Activated CD4-positive, alpha-beta T cell treated with anti-CD3 and anti-CD28 coated beads, Interleukin-2, Interleukin-6, amounts not matched to agents 100 ng/mL and 50 ng/mL, durations not matched to agents 16 hours and 8 hours (primary cell): ENCODE data around the gene ARPC4.

ENCODE experiments used
- DNase-seq: peaks from one replicate; pipeline ENCODE4 v3.0.0-alpha.2; 2020

ARPC4 gene

GRCh38 chr3:9793161-9793781 is 389 bp downstream of the ARPC4 start:
- DNase-seq: peak; percentile 52

- DNase-seq: no peak
Measured at GRCh38 chr3:9794400-9794799, 1.5 kb downstream of the ARPC4 start.

DNA sequence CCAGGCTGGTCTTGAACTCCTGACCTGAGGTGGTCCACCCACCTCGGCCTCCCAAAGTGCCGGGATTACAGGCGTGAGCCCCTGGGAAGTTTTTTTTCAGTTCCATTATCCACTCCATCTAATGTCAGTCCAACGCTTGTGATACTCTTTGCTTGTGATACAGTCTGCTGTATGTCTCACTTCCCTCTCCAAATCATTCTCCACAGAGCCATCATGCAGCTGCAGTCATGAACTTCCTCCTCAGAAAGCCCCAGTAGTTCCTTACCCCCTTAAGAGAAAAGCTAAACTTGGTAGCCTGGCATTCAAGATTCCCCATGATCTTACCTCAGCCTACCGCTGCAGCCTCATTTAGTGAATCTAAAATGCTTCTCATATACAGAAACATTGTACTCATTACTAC is 2.3 kb downstream of the ARPC4 start:
- DNase-seq: no peak

DNA sequence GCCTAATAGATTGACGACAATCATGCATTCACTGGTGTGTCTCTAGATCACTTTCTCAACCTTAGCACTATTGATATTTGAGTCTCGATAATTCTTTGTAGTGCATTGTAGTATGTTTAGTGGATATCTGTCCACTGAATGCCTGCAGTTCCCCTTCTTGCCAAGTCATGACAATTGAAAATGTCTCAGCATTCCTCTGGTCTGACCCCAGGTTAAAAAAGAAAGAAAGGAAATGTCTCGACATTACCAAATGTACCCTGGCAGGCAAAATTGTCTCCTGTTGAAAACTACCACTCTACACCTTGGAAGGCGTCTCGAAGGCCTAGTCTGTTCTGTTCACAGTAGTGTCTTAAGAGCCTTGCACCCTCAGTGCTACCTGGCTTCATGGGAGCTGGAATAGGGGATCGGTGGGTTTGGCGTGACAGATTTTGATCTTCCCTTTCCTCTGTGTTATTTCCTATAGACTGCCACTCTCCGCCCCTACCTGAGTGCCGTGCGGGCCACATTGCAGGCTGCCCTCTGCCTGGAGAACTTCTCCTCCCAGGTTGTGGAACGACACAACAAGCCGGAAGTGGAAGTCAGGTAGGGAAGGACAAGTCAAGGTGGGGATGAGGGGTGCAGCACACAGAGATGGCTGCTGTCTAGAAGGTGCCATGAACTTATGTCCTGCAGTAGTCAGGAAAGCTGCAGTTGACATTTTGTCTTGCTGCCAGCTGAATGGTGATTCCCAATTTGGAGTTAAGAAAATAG is 4.5 kb downstream of the ARPC4 start:
- DNase-seq: no peak

- no peak for DNase-seq
Measured at GRCh38 chr3:9800529-9800928, 7.6 kb downstream of the ARPC4 start.

DNA sequence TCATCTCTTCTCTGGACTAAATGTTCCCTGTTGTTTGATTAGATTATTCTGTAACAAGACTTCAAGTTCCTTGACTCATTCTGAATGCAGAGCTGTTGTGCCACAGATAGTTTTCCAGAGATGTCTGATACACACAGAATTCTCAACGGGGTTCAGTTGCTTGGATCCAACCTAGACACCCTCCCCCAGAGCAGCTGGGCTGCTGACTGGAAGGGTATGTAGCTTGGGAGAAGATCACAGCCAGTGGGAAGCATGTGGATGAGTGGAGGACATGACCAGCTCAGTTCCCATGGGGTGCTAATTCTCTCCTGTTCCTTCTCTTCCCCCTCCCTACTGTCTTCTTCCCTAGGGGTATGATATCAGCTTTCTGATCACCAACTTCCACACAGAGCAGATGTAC is 10.6 kb downstream of the ARPC4 start:
- no peak for DNase-seq

- no peak for DNase-seq
Measured at GRCh38 chr3:9804996-9805395, 12.1 kb downstream of the ARPC4 start.

DNA sequence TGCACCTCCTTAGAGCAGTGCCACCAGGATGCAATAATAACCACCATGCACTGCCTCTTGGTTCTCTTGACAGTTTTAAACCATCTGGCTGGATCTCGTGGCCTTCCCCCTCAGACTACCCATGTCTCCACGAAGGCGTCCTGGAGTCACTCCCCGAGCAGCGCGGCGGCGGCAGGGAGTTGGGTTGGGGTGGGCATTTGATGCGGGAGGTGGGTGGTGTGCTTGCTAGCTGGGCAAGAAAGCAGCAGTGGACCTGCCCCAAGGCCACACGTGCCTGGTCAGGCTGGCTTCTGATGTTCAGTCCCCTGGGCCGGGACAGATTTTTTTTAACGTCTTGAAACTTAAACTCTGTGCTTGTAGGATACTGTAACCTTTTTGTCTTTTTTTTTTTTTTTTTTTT is 13.3 kb downstream of the ARPC4 start:
- no peak for DNase-seq

DNA sequence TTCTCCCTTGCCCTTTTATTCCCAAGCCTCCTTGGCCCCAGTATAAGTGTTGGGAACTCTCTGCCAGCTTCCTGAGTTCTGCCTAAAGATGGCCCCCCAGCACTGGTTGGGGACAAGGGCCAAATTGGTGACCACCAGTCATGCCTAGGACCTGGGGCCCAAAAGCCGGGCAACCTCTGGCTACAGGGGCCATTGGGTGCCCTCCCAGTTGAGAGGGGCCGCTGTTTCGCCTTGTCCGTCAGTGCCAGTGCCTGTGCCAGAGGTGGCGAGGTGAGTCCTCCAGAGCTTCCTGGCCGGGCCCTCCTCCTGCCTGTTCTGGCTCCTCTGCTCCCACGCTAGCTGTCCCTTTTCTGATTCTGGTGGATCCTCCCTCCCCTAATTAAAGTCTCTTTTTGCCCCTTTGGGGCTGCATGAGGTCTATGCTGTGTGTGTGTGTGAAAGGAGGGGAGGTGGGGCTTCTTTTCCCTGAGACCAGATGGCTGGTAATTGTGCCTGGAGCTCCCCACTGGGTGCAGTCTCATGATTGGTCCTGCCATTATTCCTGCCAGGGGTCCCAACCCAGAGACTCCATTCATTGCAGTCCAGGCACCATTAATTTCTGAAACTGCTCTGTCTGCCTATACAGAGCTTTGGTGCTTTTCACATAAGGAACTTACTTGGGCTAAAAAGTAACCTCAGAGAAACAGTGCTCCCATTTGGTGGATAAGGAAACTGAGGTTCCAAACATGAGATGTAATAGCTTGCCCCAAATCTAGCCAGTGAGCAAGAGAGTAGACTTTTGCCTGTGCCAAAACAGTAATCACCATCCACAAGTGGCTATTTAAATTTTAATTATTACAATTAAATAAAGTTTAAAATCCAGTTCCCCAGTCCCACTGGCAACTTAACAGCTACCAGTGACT is 14.1 kb downstream of the ARPC4 start:
- DNase-seq: no peak

DNA sequence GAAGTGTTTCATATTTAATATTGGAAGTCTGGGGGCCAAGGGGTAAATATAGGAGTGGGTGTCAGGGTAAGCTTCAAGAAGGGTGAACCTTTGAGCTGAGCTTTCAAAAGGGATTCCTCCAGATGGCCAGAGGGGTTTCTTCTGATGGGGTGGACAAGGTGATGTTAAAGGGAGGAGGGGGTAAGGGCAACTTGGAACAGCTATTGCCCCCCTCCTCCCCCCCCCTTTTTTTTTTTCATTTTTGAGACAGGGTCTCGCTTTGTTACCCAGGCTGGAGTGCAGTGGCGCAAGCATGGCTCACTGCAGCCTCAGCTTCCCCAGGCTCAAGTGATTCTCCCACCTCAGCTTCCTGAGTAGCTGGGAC is 15.1 kb downstream of the ARPC4 start:
- DNase-seq: no peak

- DNase-seq: peak; percentile 66
Measured at GRCh38 chr3:9808345-9809037, 15.6 kb downstream of the ARPC4 start.

GRCh38 chr3:9809239-9809614 is 16.3 kb downstream of the ARPC4 start:
- DNase-seq: peak; percentile 8

GRCh38 chr3:9809615-9810432 is 16.9 kb downstream of the ARPC4 start, which contains the start of gene TTLL3:
Gene TTLL3 (plus strand): TSS chr3:9810262. CDS start chr3:9810662, 400 bp downstream.
- DNase-seq: peak; percentile 48

DNA sequence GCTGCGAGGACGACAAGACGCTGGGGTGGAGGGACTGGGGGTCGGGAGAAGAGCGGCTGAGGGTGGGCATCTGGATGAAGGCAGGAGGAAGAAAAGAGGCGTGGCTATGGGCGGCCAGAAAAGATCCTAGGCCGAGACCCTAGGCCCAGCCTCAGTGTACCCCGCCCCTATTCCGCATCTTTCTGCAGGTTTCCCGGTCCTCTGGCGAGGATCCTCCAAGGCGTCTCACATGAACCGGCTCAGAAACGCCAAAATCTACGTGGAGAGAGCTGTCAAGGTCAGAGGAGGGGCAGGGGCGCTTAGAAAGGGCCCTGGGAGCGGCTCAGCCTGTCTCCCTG is 17.5 kb downstream of the ARPC4 start:
- no peak for DNase-seq

GRCh38 chr3:9810846-9811245 is 18.0 kb downstream of the ARPC4 start:
- no peak for DNase-seq

- DNase-seq: no peak
Measured at GRCh38 chr3:9812870-9813483, 20.1 kb downstream of the ARPC4 start.

DNA sequence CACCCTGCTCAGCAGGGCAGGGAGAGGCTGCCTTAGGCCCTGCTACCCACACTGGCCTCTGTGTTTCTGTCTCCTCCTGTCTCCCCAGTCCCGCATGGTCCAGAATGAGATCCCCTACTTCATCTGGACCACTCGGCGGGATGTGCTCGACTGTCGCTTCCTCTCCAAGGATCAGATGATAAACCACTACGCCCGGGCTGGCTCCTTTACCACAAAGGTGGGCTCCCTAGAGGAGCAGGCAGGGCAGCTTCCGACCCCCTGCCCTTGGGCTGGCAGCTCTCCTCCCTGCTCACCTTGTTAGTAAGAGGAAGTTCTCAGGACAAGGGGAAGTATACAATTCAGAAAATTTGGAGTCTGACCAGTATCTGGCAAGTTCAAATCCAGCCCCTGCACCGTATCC is 23.1 kb downstream of the ARPC4 start:
- no peak for DNase-seq

GRCh38 chr3:9817436-9817835 is 24.6 kb downstream of the ARPC4 start:
- no peak for DNase-seq

DNA sequence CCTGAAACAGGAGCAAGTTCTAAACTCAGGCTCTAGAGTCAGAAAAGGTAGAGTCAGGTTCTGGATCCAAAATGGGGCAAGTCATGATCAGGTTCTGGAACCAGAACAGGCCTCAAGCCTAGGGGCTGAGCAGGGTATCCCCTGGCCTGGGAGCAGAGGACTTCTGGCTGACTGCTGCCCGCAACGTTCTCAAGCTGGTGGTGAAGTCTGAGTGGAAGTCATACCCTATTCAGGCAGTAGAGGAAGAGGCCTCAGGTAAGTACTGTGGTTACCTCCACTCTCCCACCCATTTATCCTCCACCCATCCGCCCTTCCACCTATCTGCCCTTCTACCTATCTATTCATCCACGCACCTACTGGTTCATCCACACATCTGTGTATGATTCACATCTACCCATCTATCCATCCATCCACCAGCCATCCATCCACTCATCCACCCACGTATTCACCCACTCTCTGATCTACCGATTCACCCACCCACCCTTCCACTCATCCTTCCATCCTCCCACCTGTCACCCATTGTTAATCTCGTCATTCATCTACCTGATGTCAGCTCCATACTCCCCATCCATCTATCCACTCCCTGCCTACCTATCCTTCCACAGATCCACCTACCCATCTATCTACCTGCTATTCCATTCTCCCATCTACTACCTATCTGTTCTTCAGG is 25.9 kb downstream of the ARPC4 start:
- DNase-seq: no peak

GRCh38 chr3:9820543-9820942 is 27.7 kb downstream of the ARPC4 start:
- no peak for DNase-seq

DNA sequence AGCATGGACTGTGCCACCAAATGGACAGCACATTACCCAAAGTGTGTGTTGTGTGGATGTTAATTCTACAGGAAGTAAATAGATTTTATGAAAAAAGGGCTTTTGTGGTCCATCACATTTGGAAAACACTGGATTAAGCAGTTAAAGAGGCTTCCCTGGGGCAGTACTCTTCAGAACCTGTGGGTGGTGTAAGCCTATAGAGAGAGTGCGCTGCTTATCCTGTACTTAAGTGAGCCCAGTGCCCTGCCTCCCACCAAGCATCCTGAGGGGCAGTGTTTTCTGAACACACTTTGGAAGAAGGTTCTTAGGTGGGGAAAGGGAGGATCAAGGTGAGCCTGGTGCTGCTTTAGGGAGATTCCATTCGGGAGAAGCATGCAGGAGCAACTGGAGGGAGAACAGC is 28.1 kb downstream of the ARPC4 start:
- DNase-seq: no peak
